Ovary (tissue), 3 donors: ENCODE data around the gene CRIP1.

Experiments used
- CTCF ChIP-seq, 3 donors: fragments of 450-650 bp in 2 of 3; fragments of 200-600 bp in 1 of 3; IDR thresholded peaks; one replicate each; pipeline versions ENCODE4 v1.5.1 to v1.8.0; 2016 to 2022; ENCODE audit warnings: antibody characterized with exemption in 3 of 3, mild to moderate bottlenecking in 1 of 3
- EP300 ChIP-seq: sonication (generic); formaldehyde crosslinking; IDR thresholded peaks from one replicate; pipeline ENCODE4 v1.6.1; 2017; ENCODE audit warnings: antibody characterized with exemption
- POLR2A ChIP-seq: fragments of 450-650 bp; IDR thresholded peaks from one replicate; pipeline ENCODE4 v1.6.1; 2017; ENCODE audit warnings: antibody characterized with exemption, mild to moderate bottlenecking, moderate library complexity
- donor health status: DM: no; HTN: no; CAD: no.

GRCh38 chr14:105469456-105470349, 17.0 kb upstream of the CRIP1 start:
- TF ChIP-seq POLR2A (no peak), EP300 (no peak), CTCF (IDR thresholded peaks at IDR 0.05) (no peak)
